ENCODE results near the gene GNPTAB.
"Not testable (repeated sequence)": the region's sequence is repeated elsewhere in the genome, so short reads cannot be mapped to it uniquely, and the experiment has no call there.

The GNPTAB gene

DNA sequence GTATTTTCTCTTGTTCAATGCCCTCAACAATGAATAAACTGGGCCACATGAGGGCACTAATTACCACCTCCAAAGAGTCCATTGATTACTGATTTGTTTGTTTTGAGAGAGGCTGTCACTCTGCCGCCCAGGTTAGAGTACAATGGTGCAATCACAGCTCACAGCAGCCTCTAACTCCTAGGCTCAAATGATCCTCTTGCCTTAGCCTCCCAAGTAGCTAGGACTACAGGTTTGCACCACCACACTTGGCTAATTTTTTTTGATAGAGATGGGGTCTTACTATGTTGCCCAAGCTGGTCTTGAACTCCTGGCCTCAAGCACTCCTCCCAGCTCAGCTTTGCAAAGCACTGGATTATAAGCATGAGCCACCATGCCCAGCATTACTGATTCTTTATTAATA lies 63.2 kb downstream of the GNPTAB start:
- no peak for DNase-seq

DNA sequence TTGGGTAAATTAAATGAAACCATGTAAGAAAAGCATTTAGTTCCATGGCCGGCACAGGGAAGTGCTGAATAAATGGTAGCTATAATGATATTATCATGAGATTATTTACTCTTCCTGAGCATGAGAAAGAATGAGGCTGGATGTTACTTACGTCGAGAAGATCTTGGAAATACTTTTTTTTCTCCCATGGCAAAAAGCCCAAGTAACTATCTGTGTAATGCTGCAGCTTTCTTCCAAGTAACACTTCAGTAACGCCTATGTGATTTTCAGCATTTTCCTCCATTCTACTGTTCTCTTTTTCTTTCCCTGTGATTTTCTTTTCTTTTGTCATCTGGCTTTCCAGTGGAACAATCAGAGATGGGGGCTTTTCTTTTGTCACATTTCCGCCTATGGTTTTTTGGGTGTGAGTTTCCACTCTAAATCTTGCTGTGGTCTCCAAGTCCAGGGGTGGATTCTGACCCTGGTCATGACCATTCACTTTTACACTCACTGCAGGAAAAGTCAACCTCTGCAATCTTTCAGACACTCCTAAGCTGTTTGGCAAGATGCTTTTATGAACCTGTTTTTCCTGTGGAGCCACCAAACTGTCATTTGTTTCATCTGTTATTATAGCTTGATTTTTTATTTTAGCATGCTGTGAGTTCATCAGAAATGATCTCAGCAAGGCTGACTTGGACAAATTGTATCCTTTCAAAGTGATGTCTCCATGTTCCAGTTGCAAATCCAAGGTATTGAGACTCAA lies 66.5 kb downstream of the GNPTAB start:
- DNase-seq: no peak

DNA sequence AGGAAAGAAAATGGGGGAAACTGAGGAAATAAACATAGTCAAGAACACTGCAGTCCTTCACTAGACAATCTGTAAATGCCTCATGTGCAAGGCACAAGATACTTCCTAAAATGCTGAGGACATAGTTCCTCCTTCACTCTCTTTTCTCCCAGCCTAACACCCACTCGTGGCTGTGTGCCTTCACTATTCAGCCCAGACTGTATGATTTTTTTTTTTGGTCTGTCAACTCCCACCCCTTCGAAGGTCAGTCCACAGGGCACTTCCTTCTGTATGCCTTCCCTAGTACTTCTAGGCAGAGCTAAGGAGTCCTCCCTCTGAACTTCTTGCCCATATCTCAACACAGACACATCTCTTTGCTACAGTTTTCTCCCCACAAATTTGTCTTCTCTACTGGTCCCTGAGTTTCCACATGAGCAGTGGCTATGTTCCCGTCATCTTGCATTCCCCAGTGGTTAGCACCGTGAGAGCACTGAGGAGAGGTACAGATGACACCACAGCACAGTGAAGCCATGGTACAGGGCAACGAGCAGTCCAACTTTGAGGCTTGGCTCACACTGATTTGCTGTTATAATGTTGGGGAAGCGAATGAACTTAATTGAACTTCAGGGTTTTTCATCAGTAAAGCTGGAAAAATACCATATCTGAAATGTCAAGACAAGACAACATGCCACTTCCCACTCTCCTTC lies 67.4 kb downstream of the GNPTAB start:
- no peak for DNase-seq

DNA sequence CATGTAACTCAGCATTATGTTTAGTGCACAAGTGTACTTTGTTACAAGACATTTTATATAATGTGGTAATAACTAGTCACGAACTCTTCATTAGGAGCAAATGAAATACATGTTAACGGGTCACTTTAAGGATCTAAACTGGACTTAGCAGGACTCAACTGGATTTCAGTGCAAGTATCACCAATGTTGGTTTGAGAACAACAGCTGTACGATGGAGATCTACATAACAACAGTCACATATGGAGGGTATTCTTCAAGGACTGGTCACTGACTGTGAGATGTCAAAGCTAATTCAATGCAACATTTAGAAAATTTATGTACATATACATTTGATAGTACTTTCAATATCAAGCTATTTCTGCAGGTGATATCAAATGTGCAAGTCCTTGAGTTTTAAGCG lies 69.0 kb downstream of the GNPTAB start:
- DNase-seq: no peak

- no peak for DNase-seq
Measured at GRCh38 chr12:101761350-101761749, 69.4 kb downstream of the GNPTAB start.

- DNase-seq: peak; percentile 4 to 11
Measured at GRCh38 chr12:101759396-101760047, 71.2 kb downstream of the GNPTAB start.

DNA sequence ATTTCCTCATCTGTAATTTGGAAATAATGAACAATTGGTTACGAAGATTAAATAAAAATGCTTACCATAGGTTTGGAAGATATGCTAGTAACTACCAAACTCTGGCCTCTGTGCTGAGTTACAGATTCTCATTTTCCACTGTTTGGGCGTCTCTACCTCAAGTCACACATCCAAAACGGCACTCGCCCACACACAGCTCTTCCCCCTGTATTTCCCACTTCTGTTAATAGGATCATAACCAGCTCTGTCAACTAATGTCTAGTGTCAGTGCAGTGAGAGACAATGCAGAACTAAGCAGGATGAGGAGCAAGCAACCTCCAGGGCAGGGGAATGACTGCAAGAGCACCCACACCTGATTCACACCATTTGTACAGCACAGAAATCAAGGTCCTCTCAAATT lies 80.6 kb downstream of the GNPTAB start:
- no peak for DNase-seq

GRCh38 chr12:101749657-101750056 lies 81.1 kb downstream of the GNPTAB start:
- DNase-seq: peak; percentile 8 to 27

- DNase-seq: no peak
Measured at GRCh38 chr12:101748907-101749306, 81.9 kb downstream of the GNPTAB start.

GRCh38 chr12:101747697-101748096 lies 83.1 kb downstream of the GNPTAB start:
- DNase-seq: no peak

- no peak for DNase-seq
Measured at GRCh38 chr12:101746661-101747060, 84.1 kb downstream of the GNPTAB start.

GRCh38 chr12:101746196-101746595 lies 84.6 kb downstream of the GNPTAB start:
- DNase-seq: no peak

GRCh38 chr12:101745481-101745880 lies 85.3 kb downstream of the GNPTAB start:
- DNase-seq: no peak

DNA sequence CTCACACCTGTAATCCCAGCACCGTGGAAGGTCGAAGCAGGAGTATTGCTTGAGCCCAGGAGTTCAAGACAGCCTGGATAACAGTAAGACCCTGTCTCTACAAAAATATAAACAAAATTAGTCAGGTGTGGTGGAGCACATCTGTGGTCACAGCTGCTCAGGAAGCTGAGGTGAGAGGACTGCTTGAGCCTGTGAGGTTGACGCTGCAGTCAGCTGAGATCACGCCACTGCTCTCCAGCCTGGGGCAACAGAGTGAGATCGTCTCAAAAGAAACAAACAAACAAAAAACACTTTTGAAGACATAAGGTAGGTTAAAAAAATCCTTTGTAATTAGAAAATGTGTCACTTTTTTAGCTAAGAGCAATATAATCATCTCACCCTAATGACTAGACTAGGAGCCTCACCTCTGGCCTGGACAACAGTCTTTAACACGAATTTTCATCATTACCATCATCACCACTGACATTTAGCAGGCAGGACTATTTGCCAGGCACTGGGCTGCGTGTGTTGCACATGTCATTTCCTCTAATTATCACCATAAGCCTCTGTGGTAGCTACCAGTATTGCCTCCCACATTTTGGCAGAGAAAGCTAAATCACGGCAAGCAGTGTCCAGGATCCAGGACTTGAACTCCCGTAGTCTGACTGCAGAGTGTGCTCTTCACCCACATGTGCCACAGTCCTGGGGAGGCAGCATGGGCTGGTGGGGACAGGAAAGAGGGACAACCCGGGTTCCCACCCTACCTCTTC lies 86.9 kb downstream of the GNPTAB start:
- no peak for DNase-seq

GRCh38 chr12:101743242-101743641 lies 87.5 kb downstream of the GNPTAB start:
- DNase-seq: no peak

DNA sequence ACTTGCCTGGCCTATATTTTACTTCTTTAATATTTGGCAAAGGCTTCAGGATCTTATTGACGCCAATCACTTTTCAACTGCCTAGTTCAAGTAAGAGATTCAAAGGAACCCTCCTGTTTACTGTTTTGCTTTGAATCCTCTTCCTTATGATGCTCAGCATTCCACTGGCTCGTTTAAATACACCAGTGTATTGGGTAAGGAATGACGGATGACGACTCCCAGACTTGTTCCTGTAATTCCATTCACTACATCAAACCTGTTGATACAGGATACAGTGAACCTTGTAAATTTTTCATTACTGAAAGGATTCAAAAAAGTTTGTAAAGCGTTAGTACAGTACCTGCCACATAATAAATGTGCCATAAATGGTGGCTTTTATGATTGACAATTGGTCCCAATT lies 89.8 kb downstream of the GNPTAB start:
- DNase-seq: no peak

DNA sequence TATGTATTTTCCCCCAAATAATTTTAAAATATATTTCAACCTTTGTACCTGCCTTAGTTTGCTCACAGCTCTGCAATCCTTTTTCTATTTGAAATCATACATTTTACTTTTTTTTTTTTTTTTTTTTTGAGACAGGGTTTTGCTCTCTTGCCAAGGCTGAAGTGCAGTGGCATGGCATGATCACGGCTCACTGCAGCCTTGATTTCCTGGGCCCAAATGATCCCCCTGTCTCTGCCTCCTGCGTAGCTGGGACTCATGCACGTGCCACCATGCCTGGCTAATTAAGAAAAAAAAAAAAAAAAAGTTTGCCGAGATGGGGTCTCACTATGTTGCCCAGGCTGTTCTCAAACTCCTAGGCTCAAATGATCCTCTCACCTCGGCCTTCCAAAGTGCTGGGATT lies 90.2 kb downstream of the GNPTAB start:
- no peak for DNase-seq

DNA sequence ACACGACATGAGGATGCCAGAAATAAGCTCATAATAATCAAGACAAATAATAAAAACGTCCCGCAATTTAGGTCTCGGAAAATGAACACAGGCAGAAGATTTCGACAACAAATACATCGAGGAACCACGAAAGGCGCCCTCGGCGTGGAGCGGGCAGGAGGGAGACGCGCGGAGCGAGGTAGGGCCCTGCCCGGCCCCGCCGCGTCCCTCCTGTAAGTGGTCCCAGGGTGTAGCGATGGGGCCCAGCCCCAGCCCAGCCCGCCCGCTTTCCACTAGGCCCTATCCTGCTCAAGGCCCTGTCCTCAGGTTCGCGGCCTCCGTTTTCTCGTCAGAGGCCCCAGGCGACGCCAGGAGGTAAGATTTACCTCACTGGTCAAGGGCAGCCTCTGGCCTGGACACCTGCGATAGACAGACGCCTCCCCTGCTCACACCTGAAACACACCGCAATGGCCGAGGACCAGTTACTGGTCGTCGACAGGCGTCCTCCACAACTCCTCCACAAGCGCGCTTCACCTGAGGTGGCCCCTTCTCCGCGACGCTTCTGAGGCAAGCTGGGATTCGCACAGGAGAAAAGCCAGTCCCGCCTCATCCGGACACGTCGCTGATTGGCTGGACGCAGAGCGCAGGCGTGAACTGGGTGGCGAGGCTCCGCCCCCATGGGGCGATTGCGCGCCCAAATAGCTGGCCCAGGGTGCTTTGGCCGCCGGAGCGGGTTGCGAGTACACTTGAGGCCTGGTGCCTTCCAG lies 91.7 kb downstream of the GNPTAB start, which contains the start of gene SYCP3:
Gene SYCP3, minus strand, starts transcription at position 543 of the 746 bp plus-strand sequence. CDS start 1,527 bp downstream, outside the sequence.
- no peak for DNase-seq

GRCh38 chr12:101737476-101737875 lies 93.3 kb downstream of the GNPTAB start:
- DNase-seq: no peak

- not testable (repeated sequence) for DNase-seq
Measured at GRCh38 chr12:101734482-101734881, 96.3 kb downstream of the GNPTAB start.

DNA sequence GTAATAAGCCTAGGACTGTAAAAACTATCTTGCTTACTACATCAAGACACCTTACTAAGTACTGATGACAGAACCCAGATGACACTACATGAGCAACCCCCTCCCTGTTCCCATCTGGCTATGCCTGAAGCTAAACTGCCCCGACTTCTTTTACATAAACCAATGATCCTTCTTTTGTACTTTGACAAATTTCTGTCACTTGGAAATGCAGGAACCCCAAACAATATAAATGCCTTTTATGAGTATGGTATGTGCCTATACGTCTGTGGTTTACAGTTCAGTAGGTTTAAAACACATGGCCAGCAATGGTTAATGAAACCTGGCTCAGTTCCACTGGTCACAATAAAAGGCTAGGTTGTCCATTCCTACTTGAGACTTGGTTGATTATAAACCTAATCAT lies 97.6 kb downstream of the GNPTAB start:
- no peak for DNase-seq

GRCh38 chr12:101732318-101732717 lies 98.4 kb downstream of the GNPTAB start:
- no peak for DNase-seq
